Karpas-422 (cell line): Measurements from ENCODE around the gene DNAH5. TPM values are rescaled to one million over a fixed set of nuclear protein-coding genes. Genes with fewer than 3 reads are reported as not detected.

Experiments used
- DNase-seq: peaks from one replicate; pipeline ENCODE4 v3.0.0-alpha.2; 2015
- H2AFZ ChIP-seq: fragments of 200-600 bp; sonication (generic); 2 replicates; pipeline ENCODE4 v1.6.1; 2014; ENCODE audit warnings: antibody characterized with exemption, low read length, mixed read lengths
- H3K27ac ChIP-seq: fragments of 200-600 bp; sonication (generic); 2 replicates; pipeline ENCODE4 v1.5.1; 2014; ENCODE audit warnings: mild to moderate bottlenecking, low read length, moderate library complexity
- H3K27me3 ChIP-seq: fragments of 200-600 bp; sonication (generic); 2 replicates; pipeline ENCODE4 v1.6.1; 2014; ENCODE audit warnings: low read length, mixed read lengths
- H3K36me3 ChIP-seq: fragments of 200-600 bp; sonication (generic); 2 replicates; pipeline ENCODE4 v1.6.1; 2014; ENCODE audit warnings: low read length, mixed read lengths; ENCODE audit not compliant: insufficient read depth
- H3K4me1 ChIP-seq: fragments of 200-600 bp; sonication (generic); 2 replicates; pipeline ENCODE4 v1.6.1; 2014; ENCODE audit warnings: mild to moderate bottlenecking, low read length, mixed read lengths
- H3K4me2 ChIP-seq: fragments of 200-600 bp; sonication (generic); 2 replicates; pipeline ENCODE4 v1.6.1; 2014; ENCODE audit warnings: low read length, low read depth, mild to moderate bottlenecking; ENCODE audit not compliant: poor library complexity, severe bottlenecking
- H3K4me3 ChIP-seq: fragments of 200-600 bp; sonication (generic); 2 replicates; pipeline ENCODE4 v1.5.1; 2014; ENCODE audit warnings: mild to moderate bottlenecking, antibody characterized with exemption, low read length, mixed read lengths
- H3K79me2 ChIP-seq: fragments of 200-600 bp; sonication (generic); 2 replicates; pipeline ENCODE4 v1.6.1; 2014; ENCODE audit warnings: mild to moderate bottlenecking, low read length, mixed read lengths
- H3K9ac ChIP-seq: fragments of 200-600 bp; sonication (generic); 2 replicates; pipeline ENCODE4 v1.6.0; 2014; ENCODE audit warnings: low read length
- H3K9me2 ChIP-seq: fragments of 200-600 bp; sonication (generic), shearing (Covaris generic); replicated peaks from 2 replicates; pipeline ENCODE4 v1.6.0; 2014; ENCODE audit warnings: mild to moderate bottlenecking, low read length, moderate library complexity; ENCODE audit not compliant: insufficient read depth
- H3K9me3 ChIP-seq: fragments of 300-700, 200-600 bp; sonication (generic); 2 replicates; pipeline ENCODE4 v1.6.1; 2014; ENCODE audit warnings: low read length, mixed read lengths
- H4K20me1 ChIP-seq: fragments of 200-600 bp; sonication (generic); 2 replicates; pipeline ENCODE4 v1.6.1; 2014; ENCODE audit warnings: mild to moderate bottlenecking, antibody characterized with exemption, low read length, low read depth; ENCODE audit not compliant: insufficient read depth
- total RNA-seq: library from RNA; depleted of rRNA; stranded (reverse); fragments of >200 nt; shearing (Covaris generic); gene quantifications from 2 replicates; pipeline ENCODE4 v1.2.3, GENCODE V29; 2014; ENCODE audit warnings: low replicate concordance; rRNA removed

DNAH5 gene
- total RNA-seq, 1 experiment from 2014 or later, result not detected

DNA sequence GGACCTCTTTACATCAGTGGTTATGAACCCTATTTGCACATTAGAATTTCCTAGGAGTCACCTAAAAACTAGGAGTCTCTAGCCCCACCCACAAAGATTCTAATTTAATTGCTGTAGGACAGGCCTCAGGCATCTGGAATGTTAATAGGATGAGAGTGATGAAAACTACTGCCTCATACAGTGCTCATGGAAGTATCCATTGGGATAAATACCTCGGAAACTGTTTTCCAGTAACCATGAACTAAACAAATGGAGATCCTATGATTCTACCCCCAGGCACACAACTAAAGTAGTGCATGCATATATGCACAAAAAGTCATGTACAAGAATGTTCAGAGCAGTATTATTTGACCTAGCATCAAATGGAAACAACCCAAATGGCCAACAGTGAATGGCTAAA is 286.3 kb downstream of the DNAH5 start:
- Histone ChIP-seq H3K9me2 (no peaks in the 10 kb centered on the region), H3K4me3 (no peak overlapping the region), H3K27me3 (no peaks in the 10 kb centered on the region), H4K20me1 (no peaks in the 10 kb centered on the region), H3K4me2 (no peak overlapping the region), H3K36me3 (no peaks in the 10 kb centered on the region), H3K4me1 (no peaks in the 10 kb centered on the region), H3K79me2 (no peaks in the 10 kb centered on the region), H3K9ac (no peak overlapping the region), H3K9me3 (peaks cover 16% of the 10 kb centered on the region), H3K27ac (no peak overlapping the region), H2AFZ (no peak overlapping the region)
- DNase-seq, result no peak

DNA sequence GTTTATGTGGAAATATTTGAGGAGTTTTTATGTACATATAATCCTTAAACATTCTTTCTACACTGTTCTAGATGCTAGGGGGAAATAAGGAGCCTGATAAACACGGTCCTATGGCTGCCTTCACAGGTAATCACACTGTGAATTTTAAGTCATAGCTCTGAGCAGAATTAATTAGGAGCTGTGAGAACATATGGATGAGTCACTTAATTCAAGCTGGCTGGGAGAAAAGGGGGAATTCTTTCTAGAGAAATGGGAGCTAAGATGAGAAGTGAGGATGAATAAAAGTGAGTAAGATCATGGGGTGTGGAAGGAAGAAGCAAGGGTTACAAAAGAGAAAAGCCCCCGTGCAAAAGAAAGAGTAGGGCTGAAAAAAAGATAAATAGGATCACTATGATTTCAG is 290.8 kb downstream of the DNAH5 start:
- H3K4me2 ChIP-seq, result no peak overlapping the region
- H3K9me3 ChIP-seq, result peaks cover 20% of the 10 kb centered on the region
- H3K4me1 ChIP-seq, result no peaks in the 10 kb centered on the region
- DNase-seq, result no peak
- H2AFZ ChIP-seq, result no peak overlapping the region
- no peak overlapping the region for H3K9ac ChIP-seq
- no peaks in the 10 kb centered on the region for H3K36me3 ChIP-seq
- H3K9me2 ChIP-seq, result no peaks in the 10 kb centered on the region
- H3K27me3 ChIP-seq, result no peaks in the 10 kb centered on the region
- H3K27ac ChIP-seq, result no peak overlapping the region
- no peak overlapping the region for H3K4me3 ChIP-seq
- H3K79me2 ChIP-seq, result no peaks in the 10 kb centered on the region
- no peaks in the 10 kb centered on the region for H4K20me1 ChIP-seq

DNA sequence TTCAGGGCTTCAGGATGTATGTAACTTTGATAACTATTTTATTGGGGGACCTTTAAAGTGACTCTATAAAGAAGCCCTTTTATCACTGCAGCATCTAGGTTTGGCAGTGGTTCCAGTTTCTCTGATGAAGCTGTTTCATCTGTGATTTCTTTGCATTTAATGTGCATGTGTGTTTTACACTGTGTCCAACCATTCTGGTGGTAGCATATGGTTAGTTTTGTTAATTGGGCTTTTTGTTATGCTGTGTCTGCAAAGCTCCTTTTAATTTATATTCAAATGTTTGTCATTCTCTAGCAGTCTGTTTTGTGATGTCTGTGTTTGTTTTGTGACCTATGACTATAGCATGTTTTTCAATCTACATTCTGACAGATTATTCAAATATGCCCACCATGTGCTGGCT is 294.8 kb downstream of the DNAH5 start:
- no peak overlapping the region for H3K27ac ChIP-seq
- peaks cover 50% of the 10 kb centered on the region for H3K9me3 ChIP-seq
- no peak overlapping the region for H3K4me3 ChIP-seq
- H3K4me1 ChIP-seq, result no peaks in the 10 kb centered on the region
- no peak overlapping the region for H3K4me2 ChIP-seq
- H4K20me1 ChIP-seq, result no peaks in the 10 kb centered on the region
- H3K9ac ChIP-seq, result no peak overlapping the region
- no peaks in the 10 kb centered on the region for H3K27me3 ChIP-seq
- no peaks in the 10 kb centered on the region for H3K79me2 ChIP-seq
- H3K9me2 ChIP-seq, result no peaks in the 10 kb centered on the region
- H3K36me3 ChIP-seq, result no peaks in the 10 kb centered on the region
- no peak overlapping the region for H2AFZ ChIP-seq
- no peak for DNase-seq

DNA sequence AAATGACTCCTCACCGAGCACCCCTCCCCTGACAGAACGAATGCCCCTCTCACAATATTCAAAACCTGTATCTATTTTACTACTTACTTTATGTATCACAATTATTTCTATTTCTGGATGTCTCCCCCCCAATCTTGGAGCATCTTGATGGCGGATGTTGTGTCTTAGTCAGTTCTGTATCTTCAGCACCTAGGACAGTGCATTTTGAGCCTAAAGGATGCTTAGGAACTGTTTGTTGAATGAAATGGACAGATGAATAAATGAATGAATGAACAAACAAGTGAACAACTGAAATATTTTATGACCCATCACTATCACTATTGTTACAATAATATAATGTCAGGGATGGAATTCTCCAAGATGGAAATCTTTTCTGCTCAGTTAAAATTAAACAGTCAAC is 295.7 kb downstream of the DNAH5 start:
- Histone ChIP-seq H3K4me1 (no peaks in the 10 kb centered on the region), H3K9ac (no peak overlapping the region), H3K9me2 (no peaks in the 10 kb centered on the region), H3K36me3 (no peaks in the 10 kb centered on the region), H3K4me3 (no peak overlapping the region), H3K27me3 (no peaks in the 10 kb centered on the region), H3K9me3 (peaks cover 55% of the 10 kb centered on the region), H3K4me2 (no peak overlapping the region), H4K20me1 (no peaks in the 10 kb centered on the region), H3K79me2 (no peaks in the 10 kb centered on the region), H3K27ac (no peak overlapping the region), H2AFZ (no peak overlapping the region)
- DNase-seq, result no peak

DNA sequence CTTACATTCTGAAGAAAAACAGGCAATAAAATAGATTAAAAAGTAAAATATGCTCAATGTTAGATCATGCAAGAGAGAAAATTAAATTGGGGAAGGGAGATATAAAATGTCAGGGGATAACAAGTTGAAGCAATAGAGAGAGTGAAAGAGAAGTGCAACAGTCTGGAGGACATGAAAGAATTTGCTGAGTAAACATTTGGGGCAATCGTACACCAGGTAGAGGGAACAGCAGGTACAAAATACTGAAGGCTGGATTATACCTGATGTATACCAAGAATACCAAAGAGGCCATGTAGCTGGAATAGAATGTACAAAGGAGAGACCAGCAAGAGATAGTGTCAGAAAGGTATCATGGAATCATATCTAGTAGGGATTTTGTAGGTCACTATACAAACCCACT is 300.8 kb downstream of the DNAH5 start:
- Histone ChIP-seq H3K9ac (no peak overlapping the region), H3K4me2 (no peak overlapping the region), H3K4me3 (no peak overlapping the region), H2AFZ (no peak overlapping the region), H3K9me3 (peaks cover 39% of the 10 kb centered on the region), H3K27ac (no peak overlapping the region), H3K27me3 (no peaks in the 10 kb centered on the region), H4K20me1 (no peaks in the 10 kb centered on the region), H3K9me2 (no peaks in the 10 kb centered on the region), H3K36me3 (no peaks in the 10 kb centered on the region), H3K79me2 (no peaks in the 10 kb centered on the region), H3K4me1 (no peaks in the 10 kb centered on the region)
- no peak for DNase-seq

DNA sequence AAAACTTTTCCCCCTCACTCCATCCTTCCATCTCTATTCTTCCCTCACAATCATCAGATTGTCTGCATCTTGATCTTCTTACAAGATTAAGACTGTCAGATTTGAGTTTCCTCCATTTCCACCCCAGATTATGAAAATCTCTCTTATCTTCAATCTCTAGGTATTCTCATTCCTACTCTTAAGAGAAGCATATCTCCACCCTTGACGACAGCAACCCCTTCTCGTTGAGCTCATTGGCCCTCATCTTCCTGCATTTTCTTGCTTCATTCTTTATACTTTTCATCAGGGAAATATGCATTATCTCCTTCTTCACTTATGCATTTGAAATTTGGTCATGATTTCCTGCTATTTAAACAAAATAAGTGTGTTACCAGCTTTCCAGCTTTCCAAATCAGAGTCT is 301.3 kb downstream of the DNAH5 start:
- no peaks in the 10 kb centered on the region for H3K9me2 ChIP-seq
- no peak overlapping the region for H3K27ac ChIP-seq
- no peaks in the 10 kb centered on the region for H3K36me3 ChIP-seq
- H3K27me3 ChIP-seq, result no peaks in the 10 kb centered on the region
- no peaks in the 10 kb centered on the region for H4K20me1 ChIP-seq
- peaks cover 35% of the 10 kb centered on the region for H3K9me3 ChIP-seq
- DNase-seq, result no peak
- H2AFZ ChIP-seq, result no peak overlapping the region
- H3K4me2 ChIP-seq, result no peak overlapping the region
- no peak overlapping the region for H3K9ac ChIP-seq
- H3K4me1 ChIP-seq, result no peaks in the 10 kb centered on the region
- no peak overlapping the region for H3K4me3 ChIP-seq
- no peaks in the 10 kb centered on the region for H3K79me2 ChIP-seq

Other genes starting within 250 kb of the DNAH5 start
- 0.04 and 0.25 TPM in 2 replicates for gene TRIO, start 198.7 kb upstream of the DNAH5 start, total RNA-seq